H9 (cell line): ENCODE results near the gene CSF1. TPM values are rescaled to one million over a fixed set of nuclear protein-coding genes. Genes with fewer than 3 reads are reported as not detected.

Source experiments
- DNase-seq: peaks from one replicate; pipeline ENCODE4 v3.0.0-alpha.2; 2017
- H2AFZ ChIP-seq: one replicate; pipeline ENCODE4 v1.6.1; 2013; ENCODE audit warnings: mild to moderate bottlenecking, low read length, control low read depth, moderate library complexity
- H2AK5ac ChIP-seq: 2 replicates; pipeline ENCODE4 v1.6.1; 2013; ENCODE audit warnings: low read length, control low read depth, mixed read lengths; ENCODE audit not compliant: insufficient read length
- H2BK120ac ChIP-seq: one replicate; pipeline ENCODE4 v1.6.1; 2013; ENCODE audit warnings: low read depth, mild to moderate bottlenecking, low read length, control low read depth, inconsistent platforms; ENCODE audit not compliant: poor library complexity, severe bottlenecking
- H2BK12ac ChIP-seq: 2 replicates; pipeline ENCODE4 v1.6.1; 2013; ENCODE audit warnings: low read length, control low read depth, mixed read lengths, low read depth; ENCODE audit not compliant: insufficient read length
- H2BK15ac ChIP-seq: 2 replicates; pipeline ENCODE4 v1.6.1; 2013; ENCODE audit warnings: low read depth, low read length, control low read depth
- H2BK20ac ChIP-seq: one replicate; pipeline ENCODE4 v1.6.1; 2013; ENCODE audit warnings: low read depth, mild to moderate bottlenecking, low read length, control low read depth, inconsistent platforms; ENCODE audit not compliant: poor library complexity, severe bottlenecking
- H2BK5ac ChIP-seq: 2 replicates; pipeline ENCODE4 v1.6.1; 2013; ENCODE audit warnings: low read length, control low read depth, mixed read lengths; ENCODE audit not compliant: insufficient read length
- H3K14ac ChIP-seq: 2 replicates; pipeline ENCODE4 v1.6.1; 2013; ENCODE audit warnings: low read length, control low read depth; ENCODE audit not compliant: insufficient read depth
- H3K18ac ChIP-seq: 2 replicates; pipeline ENCODE4 v1.6.1; 2013; ENCODE audit warnings: low read depth, mild to moderate bottlenecking, mixed read lengths, low read length, control low read depth; ENCODE audit not compliant: insufficient read length
- H3K23ac ChIP-seq: 2 replicates; pipeline ENCODE4 v1.6.1; 2013; ENCODE audit warnings: low read length, control low read depth, mixed read lengths, low read depth; ENCODE audit not compliant: insufficient read length
- H3K23me2 ChIP-seq: 2 replicates; pipeline ENCODE4 v1.6.1; 2013; ENCODE audit warnings: low read depth, mild to moderate bottlenecking, mixed read lengths, low read length, control low read depth; ENCODE audit not compliant: insufficient read length, poor library complexity, severe bottlenecking
- H3K27ac ChIP-seq: 2 replicates; pipeline ENCODE4 v1.5.1; 2013; ENCODE audit warnings: low read length, control low read depth, mixed read lengths, low read depth; ENCODE audit not compliant: insufficient read length
- H3K27me3 ChIP-seq: 2 replicates; pipeline ENCODE4 v1.6.1; 2013; ENCODE audit warnings: low read length, control low read depth, inconsistent platforms; ENCODE audit not compliant: insufficient read depth
- H3K4ac ChIP-seq: 2 replicates; pipeline ENCODE4 v1.6.1; 2013; ENCODE audit warnings: low read depth, mild to moderate bottlenecking, control low read depth, inconsistent platforms, low read length, moderate library complexity
- H3K4me1 ChIP-seq: 2 replicates; pipeline ENCODE4 v1.6.1; 2013; ENCODE audit warnings: low read length, control low read depth, inconsistent platforms; ENCODE audit not compliant: insufficient read depth
- H3K4me2 ChIP-seq: 2 replicates; pipeline ENCODE4 v1.6.1; 2013; ENCODE audit warnings: low read length, control low read depth, mixed read lengths; ENCODE audit not compliant: insufficient read length, insufficient read depth
- H3K56ac ChIP-seq: 2 replicates; pipeline ENCODE4 v1.6.1; 2013; ENCODE audit warnings: low read depth, mild to moderate bottlenecking, mixed read lengths, low read length, control low read depth; ENCODE audit not compliant: insufficient read length
- H3K79me1 ChIP-seq: 2 replicates; pipeline ENCODE4 v1.6.1; 2013; ENCODE audit warnings: low read depth, mild to moderate bottlenecking, moderate library complexity, low read length, control low read depth, inconsistent platforms; ENCODE audit not compliant: insufficient read depth, poor library complexity, severe bottlenecking
- H3K79me2 ChIP-seq: 2 replicates; pipeline ENCODE4 v1.6.1; 2013; ENCODE audit warnings: low read length, control low read depth, inconsistent platforms; ENCODE audit not compliant: insufficient read depth
- H3K9ac ChIP-seq: 2 replicates; pipeline ENCODE4 v1.6.1; 2013; ENCODE audit warnings: low read length, control low read depth, mixed read lengths; ENCODE audit not compliant: insufficient read length; ENCODE audit errors: extremely low read depth
- H3K9me3 ChIP-seq: one replicate; pipeline ENCODE4 v1.6.1; 2013; ENCODE audit warnings: low read depth, low read length, inconsistent platforms; ENCODE audit not compliant: control insufficient read depth
- H3T11ph ChIP-seq: one replicate; pipeline ENCODE4 v1.6.1; 2013; ENCODE audit warnings: mild to moderate bottlenecking, low read length, control low read depth, inconsistent platforms
- H4K20me1 ChIP-seq: one replicate; pipeline ENCODE4 v1.6.1; 2013; ENCODE audit not compliant: control insufficient read depth, insufficient read length, insufficient read depth
- H4K5ac ChIP-seq: 2 replicates; pipeline ENCODE4 v1.6.1; 2013; ENCODE audit warnings: low read depth, mild to moderate bottlenecking, mixed read lengths, low read length, control low read depth; ENCODE audit not compliant: insufficient read length
- H4K8ac ChIP-seq: replicated peaks from 2 replicates; pipeline ENCODE4 v1.6.1; 2013; ENCODE audit warnings: low read length, control low read depth, mixed read lengths, low read depth; ENCODE audit not compliant: insufficient read length
- H4K91ac ChIP-seq: 2 replicates; pipeline ENCODE4 v1.6.1; 2013; ENCODE audit warnings: low read depth, mild to moderate bottlenecking, moderate library complexity, mixed read lengths, low read length, control low read depth; ENCODE audit not compliant: insufficient read length
- H3K27ac Mint-ChIP-seq, 3 experiments: 2 replicates in 2 of 3; 3 replicates in 1 of 3; pipeline ENCODE4 v1.8.0; 2020 to 2021; ENCODE audit warnings: mixed read lengths in 3 of 3, mild to moderate bottlenecking in 1 of 3, moderate library complexity in 1 of 3
- H3K27me3 Mint-ChIP-seq: 2 replicates; pipeline ENCODE4 v1.8.0; 2021; ENCODE audit warnings: low read depth, mild to moderate bottlenecking, moderate library complexity, mixed read lengths
- H3K36me3 Mint-ChIP-seq, 3 experiments: 2 replicates in 2 of 3; 3 replicates in 1 of 3; pipeline ENCODE4 v1.8.0; 2020 to 2021; ENCODE audit warnings: low read depth in 3 of 3, mixed read lengths in 3 of 3; ENCODE audit not compliant: insufficient read depth in 1 of 3
- H3K4me1 Mint-ChIP-seq, 2 experiments: 2 replicates each; pipeline ENCODE4 v1.8.0; 2020; ENCODE audit warnings: mixed read lengths in 2 of 2
- H3K4me3 Mint-ChIP-seq, 2 experiments: 2 replicates in 1 of 2; 3 replicates in 1 of 2; pipeline ENCODE4 v1.8.0; 2020 to 2021; ENCODE audit warnings: mild to moderate bottlenecking in 2 of 2, mixed read lengths in 2 of 2, moderate library complexity in 1 of 2
- H3K9me3 Mint-ChIP-seq, 2 experiments: 2 replicates in 1 of 2; 3 replicates in 1 of 2; pipeline ENCODE4 v1.8.0; 2020; ENCODE audit warnings: mild to moderate bottlenecking in 2 of 2, mixed read lengths in 2 of 2, moderate library complexity in 1 of 2
- CTCF ChIP-seq: fragments of 200-600 bp; sonication (generic); conservative IDR thresholded peaks from 3 replicates; pipeline ENCODE4 v1.8.0; 2021; ENCODE audit warnings: antibody characterized with exemption, mild to moderate bottlenecking
- WGBS: extraction: QIAGEN DNeasy Blood & Tissue Kit; methylation state at CpG from one replicate; pipeline ENCODE4 v1.1.7; 2013; ENCODE audit warnings: missing lambda C conversion rate, low lambda C conversion rate, mixed read lengths; ENCODE audit not compliant: insufficient read length; ENCODE audit errors: extremely low coverage; 5-methylcytosine and 5-hydroxymethylcytosine counted together
- total RNA-seq: library from RNA; stranded (reverse); gene quantifications from 2 replicates; pipeline ENCODE4 v1.2.1, GENCODE V29; 2021

The CSF1 gene
- total RNA-seq, 1 experiment from 2014 or later: 2.3 TPM

- Histone ChIP-seq H3K9me3 (no peaks in the 10 kb centered on the region), H3K79me1 (no peaks in the 10 kb centered on the region), H2AK5ac (no peak overlapping the region), H3K56ac (no peak overlapping the region), H3K4me1 (no peaks in the 10 kb centered on the region), H3K9ac (no peak overlapping the region), H3K27ac (no peak overlapping the region), H3T11ph (no peak overlapping the region), H2BK5ac (no peak overlapping the region), H3K4me2 (no peak overlapping the region), H3K79me2 (no peaks in the 10 kb centered on the region), H3K14ac (no peak overlapping the region; the same call in 1 of the 2 replicates), H2BK120ac (no peak overlapping the region), H4K5ac (no peak overlapping the region), H2BK15ac (no peak overlapping the region), H3K27me3 (no peaks in the 10 kb centered on the region), H3K18ac (no peak overlapping the region), H2AFZ (no peak overlapping the region), H4K20me1 (no peaks in the 10 kb centered on the region), H4K91ac (no peak overlapping the region), H2BK20ac (no peak overlapping the region), H2BK12ac (no peak overlapping the region), H4K8ac (no peak overlapping the region), H3K4ac (no peak overlapping the region), H3K23ac (no peak overlapping the region), H3K23me2 (no peaks in the 10 kb centered on the region)
- peak overlapping the region in 1 of 3 experiments; percentile 29; a peak in 1 of 7 replicates for H3K27ac Mint-ChIP-seq
- peaks cover 1% of the 10 kb centered on the region; the same call in 1 of the 2 replicates for H3K27me3 Mint-ChIP-seq
- no peak overlapping the region for H3K4me3 Mint-ChIP-seq
- no CpG with 5 or more reads among the region's 9 CpGs for WGBS
- no peak for DNase-seq
- H3K4me1 Mint-ChIP-seq: peaks cover 40 to 47% of the 10 kb centered on the region in 2 experiments
- peaks cover 0 to 5% (median 0%) of the 10 kb centered on the region in 3 experiments; a peak in 1 of 7 replicates for H3K36me3 Mint-ChIP-seq
- no peaks in the 10 kb centered on the region for H3K9me3 Mint-ChIP-seq
- TF ChIP-seq CTCF: no peak
Observed at GRCh38 chr1:109883248-109883955, 27.2 kb upstream of the CSF1 start.
